GM21390 (cell line): ENCODE data around the gene FGF3.

Experiments
- ATAC-seq: cut with Tn5 transposase; IDR thresholded peaks from one replicate; pipeline ENCODE4 v1.9.1; 2021; ENCODE audit not compliant: unreplicated experiment

FGF3 gene

GRCh38 chr11:69844396-69844795, 25.2 kb upstream of the FGF3 start:
- ATAC-seq: no peak

GRCh38 chr11:69843529-69843921, 24.3 kb upstream of the FGF3 start:
- no peak for ATAC-seq

- no peak for ATAC-seq
Measured at GRCh38 chr11:69842746-69843528, 23.7 kb upstream of the FGF3 start.

- no peak for ATAC-seq
Measured at GRCh38 chr11:69841859-69842698, 22.9 kb upstream of the FGF3 start.

GRCh38 chr11:69841170-69841858, 22.1 kb upstream of the FGF3 start:
- no peak for ATAC-seq

- ATAC-seq: no peak
Measured at GRCh38 chr11:69840371-69841169, 21.4 kb upstream of the FGF3 start.

- no peak for ATAC-seq
Measured at GRCh38 chr11:69839516-69839915, 20.3 kb upstream of the FGF3 start.

GRCh38 chr11:69837791-69838190, 18.6 kb upstream of the FGF3 start:
- no peak for ATAC-seq

GRCh38 chr11:69836401-69836800, 17.2 kb upstream of the FGF3 start:
- no peak for ATAC-seq

- no peak for ATAC-seq
Measured at GRCh38 chr11:69834811-69835800, 15.9 kb upstream of the FGF3 start.

- ATAC-seq: no peak
Measured at GRCh38 chr11:69834251-69834650, 15.0 kb upstream of the FGF3 start.

- no peak for ATAC-seq
Measured at GRCh38 chr11:69832561-69833413, 13.6 kb upstream of the FGF3 start.

- no peak for ATAC-seq
Measured at GRCh38 chr11:69831985-69832384, 12.8 kb upstream of the FGF3 start.

GRCh38 chr11:69830086-69830485, 10.9 kb upstream of the FGF3 start:
- no peak for ATAC-seq

- ATAC-seq: no peak
Measured at GRCh38 chr11:69828971-69829344, 9.7 kb upstream of the FGF3 start.

- ATAC-seq: no peak
Measured at GRCh38 chr11:69828276-69828970, 9.2 kb upstream of the FGF3 start.

GRCh38 chr11:69826773-69827172, 7.6 kb upstream of the FGF3 start:
- ATAC-seq: no peak

- no peak for ATAC-seq
Measured at GRCh38 chr11:69825941-69826340, 6.7 kb upstream of the FGF3 start.
